ENCODE results near the gene PNMA8C.
"Not testable (repeated sequence)": the region's sequence is repeated elsewhere in the genome, so short reads cannot be mapped to it uniquely, and the experiment has no call there.

PNMA8C gene

DNA sequence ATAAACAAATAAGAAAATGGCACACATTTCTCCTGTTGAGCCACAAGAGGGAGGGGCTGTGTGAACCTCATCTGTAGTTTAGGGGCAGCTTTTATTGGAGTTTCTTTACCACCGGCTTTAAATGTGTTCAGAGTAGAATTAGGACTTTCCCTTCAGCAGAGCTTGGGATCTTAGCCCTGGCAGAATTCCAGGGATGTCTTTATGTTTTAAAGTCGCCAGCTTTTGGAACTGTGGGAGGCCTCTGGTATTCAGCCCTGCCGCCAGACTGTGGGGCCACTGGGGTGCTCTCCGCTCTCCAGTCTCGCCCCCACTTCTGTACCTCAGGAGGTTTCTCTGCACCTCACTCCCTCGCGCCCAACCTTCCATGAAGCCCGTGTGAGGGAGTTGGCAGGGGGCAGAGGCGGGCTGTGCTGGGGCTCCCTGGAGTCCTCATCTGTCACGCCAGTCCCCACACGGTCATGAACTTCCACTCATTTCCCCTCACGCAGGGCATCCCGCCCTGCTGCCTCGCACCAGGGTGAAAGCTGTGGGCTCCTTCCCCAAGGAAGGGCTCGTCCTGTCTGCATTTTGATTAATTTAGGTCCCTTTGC, 46.9 kb downstream of the PNMA8C start:
- in situ Hi-C loops (cut with HindIII; ENCODE audit: low sequenced_read_pairs) = no loop called here
- TF ChIP-seq, protein P1, sequence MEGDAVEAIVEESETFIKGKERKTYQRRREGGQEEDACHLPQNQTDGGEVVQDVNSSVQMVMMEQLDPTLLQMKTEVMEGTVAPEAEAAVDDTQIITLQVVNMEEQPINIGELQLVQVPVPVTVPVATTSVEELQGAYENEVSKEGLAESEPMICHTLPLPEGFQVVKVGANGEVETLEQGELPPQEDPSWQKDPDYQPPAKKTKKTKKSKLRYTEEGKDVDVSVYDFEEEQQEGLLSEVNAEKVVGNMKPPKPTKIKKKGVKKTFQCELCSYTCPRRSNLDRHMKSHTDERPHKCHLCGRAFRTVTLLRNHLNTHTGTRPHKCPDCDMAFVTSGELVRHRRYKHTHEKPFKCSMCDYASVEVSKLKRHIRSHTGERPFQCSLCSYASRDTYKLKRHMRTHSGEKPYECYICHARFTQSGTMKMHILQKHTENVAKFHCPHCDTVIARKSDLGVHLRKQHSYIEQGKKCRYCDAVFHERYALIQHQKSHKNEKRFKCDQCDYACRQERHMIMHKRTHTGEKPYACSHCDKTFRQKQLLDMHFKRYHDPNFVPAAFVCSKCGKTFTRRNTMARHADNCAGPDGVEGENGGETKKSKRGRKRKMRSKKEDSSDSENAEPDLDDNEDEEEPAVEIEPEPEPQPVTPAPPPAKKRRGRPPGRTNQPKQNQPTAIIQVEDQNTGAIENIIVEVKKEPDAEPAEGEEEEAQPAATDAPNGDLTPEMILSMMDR (IDR thresholded peaks at IDR 0.05; ENCODE audit: low read depth, low read length, missing control alignments) = no peak
- DNase-seq (ENCODE audit: low read depth) = no peak
- no peak overlapping the region for H3K4me3 ChIP-seq (ENCODE audit: low read depth, low read length)

DNA sequence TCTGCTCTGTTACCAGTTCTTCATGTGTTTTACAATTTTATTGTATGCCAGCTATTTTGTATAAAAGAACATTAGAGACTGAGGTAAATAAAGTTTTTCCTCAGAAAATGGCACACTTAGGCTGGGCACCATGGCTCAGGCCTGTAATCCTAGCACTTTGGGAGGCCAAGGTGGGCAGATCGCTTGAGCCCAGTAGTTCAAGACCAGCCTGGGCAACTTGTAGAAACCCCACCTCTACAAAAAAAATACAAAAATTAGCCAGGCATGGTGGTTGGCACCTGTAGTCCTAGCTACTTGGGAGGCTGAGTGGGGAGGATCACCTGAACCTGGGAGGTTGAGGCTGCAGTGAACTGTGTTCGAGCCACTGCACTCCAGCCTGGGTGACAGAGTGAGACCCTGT, 47.4 kb downstream of the PNMA8C start:
- no peak for DNase-seq (ENCODE audit: low read depth)
- TF ChIP-seq, protein P1 (IDR thresholded peaks at IDR 0.05; ENCODE audit: low read depth, low read length, missing control alignments) = no peak
- H3K4me3 ChIP-seq (ENCODE audit: low read depth, low read length) = no peak overlapping the region
- in situ Hi-C loops (cut with HindIII; ENCODE audit: low sequenced_read_pairs) = no loop called here

DNA sequence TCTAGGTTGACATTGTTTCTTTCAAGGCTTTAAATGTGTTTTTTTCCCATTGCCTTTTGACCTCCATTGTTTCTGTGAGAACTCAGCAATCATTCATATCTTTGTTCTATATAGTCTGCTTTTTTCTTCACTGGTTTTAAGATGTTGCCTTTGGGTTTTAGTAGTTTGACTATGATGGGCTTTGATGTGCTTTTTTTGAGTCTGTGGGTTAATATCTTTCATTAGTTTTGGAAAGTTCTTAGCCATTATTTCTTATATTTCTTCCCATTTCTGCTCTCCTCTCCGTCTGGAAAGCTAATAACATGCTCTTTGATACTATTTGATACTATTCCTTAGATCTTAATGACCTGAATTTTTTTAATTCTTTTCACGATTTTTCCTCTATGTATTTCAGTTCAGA, 48.0 kb downstream of the PNMA8C start:
- no peak for DNase-seq (ENCODE audit: low read depth)
- no peak overlapping the region for H3K4me3 ChIP-seq (ENCODE audit: low read depth, low read length)
- TF ChIP-seq, protein P1 (IDR thresholded peaks at IDR 0.05; ENCODE audit: low read depth, low read length, missing control alignments) = no peak
- in situ Hi-C loops (cut with HindIII; ENCODE audit: low sequenced_read_pairs) = no loop called here

DNA sequence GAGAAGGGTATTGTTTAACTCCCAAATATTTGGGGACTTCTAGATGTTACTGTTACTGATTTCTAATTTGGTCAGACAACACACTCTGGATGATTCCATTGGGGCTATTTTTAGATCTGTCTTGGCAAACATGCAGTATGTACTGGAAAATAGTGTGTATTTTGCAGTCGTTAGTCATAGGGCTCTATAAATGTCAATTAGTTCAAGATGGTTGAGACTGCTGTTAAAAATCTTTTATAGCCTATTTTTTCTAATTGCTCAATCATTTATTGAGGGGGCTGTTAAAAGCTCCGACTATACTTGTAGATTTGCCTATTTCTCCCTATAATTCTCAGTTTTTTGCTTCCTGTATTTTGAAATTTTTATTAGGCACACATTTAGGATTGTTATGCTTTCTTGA, 50.5 kb downstream of the PNMA8C start:
- in situ Hi-C loops (cut with HindIII; ENCODE audit: low sequenced_read_pairs) = no loop called here
- H3K4me3 ChIP-seq (ENCODE audit: low read depth, low read length) = no peak overlapping the region
- TF ChIP-seq, protein P1 (IDR thresholded peaks at IDR 0.05; ENCODE audit: low read depth, low read length, missing control alignments) = no peak
- DNase-seq (ENCODE audit: low read depth) = peak; percentile 41

DNA sequence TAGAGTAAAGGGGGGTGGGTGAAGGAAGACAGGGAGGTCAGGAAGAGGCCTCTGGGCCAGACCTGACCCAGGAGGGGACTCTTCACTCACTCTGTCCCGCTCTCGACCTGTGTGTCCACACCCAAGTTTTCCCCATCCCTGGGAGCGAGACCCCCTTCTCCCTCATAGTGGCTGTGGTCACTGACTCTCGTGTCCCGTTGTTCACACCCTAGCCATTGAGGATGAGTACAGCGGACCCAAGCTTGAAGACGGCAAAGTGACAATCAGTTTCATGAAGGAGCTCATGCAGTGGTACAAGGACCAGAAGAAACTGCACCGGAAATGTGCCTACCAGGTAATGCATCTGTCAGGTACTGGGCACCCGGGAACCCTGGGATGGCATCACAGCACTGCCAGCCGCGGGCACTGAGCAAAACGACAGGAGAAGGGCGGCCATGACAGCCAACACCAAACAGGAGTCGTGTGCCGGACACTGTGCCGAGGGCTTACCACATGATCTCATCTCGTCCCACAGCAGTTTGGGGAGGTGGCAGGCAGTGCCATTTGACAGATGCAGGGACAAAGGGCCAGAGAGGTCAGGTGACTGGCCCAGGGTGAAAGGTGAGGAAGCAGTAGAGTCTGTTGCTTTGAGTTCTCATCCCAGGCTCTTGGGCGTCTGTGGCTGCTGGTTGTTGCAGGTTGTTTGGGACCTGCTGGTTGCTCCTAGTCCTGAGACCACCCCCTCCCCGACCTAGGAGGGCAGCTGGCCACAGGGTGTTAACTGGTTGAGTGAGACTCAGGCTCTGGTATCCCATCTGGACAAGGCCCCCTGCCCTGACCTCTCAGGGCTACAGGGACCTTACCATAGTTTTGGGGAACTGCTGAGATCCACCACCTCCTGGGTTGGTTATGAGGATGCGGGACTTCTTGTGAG, 52.2 kb downstream of the PNMA8C start:
- in situ Hi-C loops (cut with HindIII; ENCODE audit: low sequenced_read_pairs) = no loop called here
- TF ChIP-seq, protein P1 (IDR thresholded peaks at IDR 0.05; ENCODE audit: low read depth, low read length, missing control alignments) = no peak
- DNase-seq (ENCODE audit: low read depth) = no peak
- H3K4me3 ChIP-seq (ENCODE audit: low read depth, low read length) = no peak overlapping the region

DNA sequence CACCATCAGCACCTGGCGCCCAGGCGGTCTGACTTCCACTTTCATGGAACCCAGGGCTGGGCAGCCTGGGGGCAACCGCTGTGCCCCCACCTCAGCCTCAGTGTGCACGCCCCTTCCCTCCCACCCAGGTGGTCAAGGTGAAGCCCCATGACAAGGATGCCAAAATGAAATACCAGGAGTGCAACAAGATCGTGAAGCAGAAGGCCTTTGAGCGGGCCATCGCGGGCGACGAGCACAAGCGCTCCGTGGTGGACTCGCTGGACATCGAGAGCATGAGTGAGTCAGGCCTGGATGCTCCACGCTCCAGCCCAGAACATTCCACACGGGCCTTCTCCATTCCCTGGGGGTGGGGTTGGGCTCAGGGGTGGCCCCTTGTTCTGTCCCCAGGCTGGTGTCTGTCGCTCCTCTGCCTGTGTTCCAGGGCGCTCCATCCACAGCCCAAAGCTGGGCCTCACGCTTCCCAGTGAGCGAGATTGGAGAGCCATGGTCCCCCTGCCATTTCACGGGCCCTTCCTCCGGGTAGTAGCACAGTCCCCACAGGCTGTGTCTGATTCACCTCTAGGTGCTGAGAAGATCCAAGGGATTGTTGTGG, 53.2 kb downstream of the PNMA8C start:
- DNase-seq (ENCODE audit: low read depth); H3K4me3 ChIP-seq (ENCODE audit: low read depth, low read length): not testable (repeated sequence)

More for the DNA sequence above, 53.2 kb downstream of the PNMA8C start:
- in situ Hi-C loops (cut with HindIII; ENCODE audit: low sequenced_read_pairs) = not testable (repeated sequence)

Data from astrocyte of the cerebellum (primary cell).